HL-60/S4 treated with retinoic acid at 250 ng/mL for 4 days and 3 days (cell line): ENCODE measurements around the gene FBXO46.
"Not testable (repeated sequence)": the region's sequence is repeated elsewhere in the genome, so short reads cannot be mapped to it uniquely, and the experiment has no call there.

Source experiments
- in situ Hi-C: fragments of 300-500 bp; cut with MboI; formaldehyde crosslinking; loops from 2 replicates; pipeline ENCODE4 v1.7.0; 2022; ENCODE audit warnings: low sequenced_read_pairs

Gene FBXO46

DNA sequence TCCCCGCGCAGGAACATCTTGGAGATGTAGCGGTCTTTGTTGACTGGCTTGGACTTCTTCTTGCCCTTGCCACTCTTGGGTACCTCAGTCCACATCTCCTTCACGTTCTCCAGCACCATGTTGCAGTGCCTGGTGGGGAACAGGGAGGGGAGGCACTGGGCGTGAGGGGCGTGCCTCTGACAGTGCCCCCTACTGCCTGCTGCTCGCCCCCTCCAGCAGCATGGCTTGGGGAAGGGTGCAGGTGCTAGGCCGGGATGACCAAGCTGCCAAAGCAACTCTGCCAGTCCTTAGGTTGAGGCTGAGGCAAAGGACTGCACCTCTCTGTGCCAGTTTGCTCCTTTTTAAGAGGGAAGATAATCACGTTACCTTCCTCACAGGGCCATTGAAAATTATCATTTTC is 43.1 kb downstream of the FBXO46 start:
- in situ Hi-C loops, result no loop called here

- in situ Hi-C loops, result not testable (repeated sequence)
These were observed 45.7 kb downstream of the FBXO46 start for GRCh38 chr19:45685045-45685444.

DNA sequence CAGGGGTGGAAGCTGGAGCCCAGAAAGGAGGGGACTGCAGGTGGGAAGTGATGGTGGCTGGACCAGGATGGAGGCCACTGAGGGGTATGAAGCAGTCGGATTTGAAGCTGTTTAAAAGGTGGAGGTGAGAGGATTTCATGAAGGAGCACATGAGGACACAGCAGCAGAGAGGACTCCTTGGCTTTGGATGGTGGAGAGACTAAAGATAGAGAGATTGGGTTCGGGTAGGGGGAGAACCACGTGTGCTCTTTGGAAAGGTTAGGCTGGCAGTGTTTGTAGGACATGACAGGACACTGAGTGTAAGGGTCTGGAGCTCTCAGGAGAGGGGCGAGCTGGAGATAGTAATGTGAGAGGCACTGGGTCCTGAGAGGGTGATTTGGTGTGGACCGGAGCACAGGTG is 47.8 kb downstream of the FBXO46 start:
- in situ Hi-C loops, result no loop called here

DNA sequence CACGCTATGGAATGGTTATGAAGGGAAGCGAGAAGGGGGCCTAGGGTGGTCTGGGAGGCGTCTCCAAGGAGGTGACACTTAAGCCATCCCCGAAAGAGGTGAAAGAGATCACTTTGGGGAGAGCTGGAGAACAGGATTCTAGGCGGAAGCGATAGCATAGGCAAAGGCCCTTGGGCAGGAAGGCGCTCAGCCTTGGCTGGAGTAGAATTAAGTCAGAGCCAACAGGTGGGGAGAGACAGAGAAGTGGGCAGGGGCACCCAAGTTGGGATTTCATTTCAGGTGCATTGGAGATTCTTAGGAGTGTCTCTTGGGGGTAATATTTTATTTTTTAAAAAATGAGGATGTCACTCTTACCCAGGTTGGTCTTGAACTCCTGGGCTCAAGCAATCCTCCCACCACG is 48.6 kb downstream of the FBXO46 start:
- in situ Hi-C loops, result no loop called here

GRCh38 chr19:45681391-45682015 is 49.2 kb downstream of the FBXO46 start:
- in situ Hi-C loops, result no loop called here

DNA sequence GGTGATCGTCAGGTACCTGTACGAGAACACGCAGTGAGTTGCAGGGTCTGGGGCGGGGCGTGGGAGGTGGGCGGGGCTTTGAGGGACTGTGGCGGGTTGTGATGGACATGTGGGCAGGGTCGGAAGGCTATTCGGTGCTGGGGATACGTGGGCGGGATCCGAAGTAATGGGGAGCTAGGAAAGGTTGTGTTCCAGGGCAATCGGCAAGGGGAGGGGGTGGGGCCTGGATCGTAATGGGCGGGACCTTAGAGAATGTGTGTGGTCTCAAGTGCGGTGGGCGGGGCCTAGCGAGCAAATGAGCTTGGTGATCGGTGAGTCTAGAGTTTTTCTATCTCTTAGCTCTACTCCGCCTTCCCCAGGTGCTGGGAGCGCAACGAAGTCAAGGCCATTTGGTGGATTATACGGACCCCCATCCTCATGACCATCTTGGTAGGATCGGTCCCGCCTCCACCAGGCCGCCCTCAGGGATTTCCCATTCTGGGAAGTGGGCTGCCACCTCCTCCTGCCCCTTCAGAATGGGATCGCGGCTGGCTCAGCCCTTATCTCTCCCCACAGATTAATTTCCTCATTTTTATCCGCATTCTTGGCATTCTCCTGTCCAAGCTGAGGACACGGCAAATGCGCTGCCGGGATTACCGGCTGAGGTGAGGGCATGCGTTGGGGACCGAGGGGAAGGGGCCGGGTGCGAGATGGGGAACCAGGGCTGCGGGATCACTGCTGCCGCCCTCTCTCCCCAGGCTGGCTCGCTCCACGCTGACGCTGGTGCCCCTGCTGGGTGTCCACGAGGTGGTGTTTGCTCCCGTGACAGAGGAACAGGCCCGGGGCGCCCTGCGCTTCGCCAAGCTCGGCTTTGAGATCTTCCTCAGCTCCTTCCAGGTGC is 53.1 kb downstream of the FBXO46 start:
- in situ Hi-C loops, result no loop called here

DNA sequence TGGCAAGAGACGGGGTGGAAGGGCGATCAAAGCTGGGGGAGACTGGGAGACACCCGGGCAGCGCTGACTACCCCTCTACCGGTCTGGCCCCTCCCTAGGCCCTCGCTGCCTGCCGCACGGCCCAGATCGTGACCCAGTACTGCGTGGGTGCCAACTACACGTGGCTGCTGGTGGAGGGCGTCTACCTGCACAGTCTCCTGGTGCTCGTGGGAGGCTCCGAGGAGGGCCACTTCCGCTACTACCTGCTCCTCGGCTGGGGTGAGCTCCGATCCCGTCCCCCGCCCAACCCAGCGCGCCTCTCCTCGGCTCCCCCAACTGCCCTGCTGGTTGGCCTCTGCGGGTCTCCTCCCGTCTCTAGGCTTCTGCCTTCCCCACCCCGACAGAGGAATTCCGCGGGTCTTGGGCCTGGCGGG is 53.8 kb downstream of the FBXO46 start:
- in situ Hi-C loops, result no loop called here

GRCh38 chr19:45674946-45675345 is 55.8 kb downstream of the FBXO46 start:
- in situ Hi-C loops, result no loop called here

DNA sequence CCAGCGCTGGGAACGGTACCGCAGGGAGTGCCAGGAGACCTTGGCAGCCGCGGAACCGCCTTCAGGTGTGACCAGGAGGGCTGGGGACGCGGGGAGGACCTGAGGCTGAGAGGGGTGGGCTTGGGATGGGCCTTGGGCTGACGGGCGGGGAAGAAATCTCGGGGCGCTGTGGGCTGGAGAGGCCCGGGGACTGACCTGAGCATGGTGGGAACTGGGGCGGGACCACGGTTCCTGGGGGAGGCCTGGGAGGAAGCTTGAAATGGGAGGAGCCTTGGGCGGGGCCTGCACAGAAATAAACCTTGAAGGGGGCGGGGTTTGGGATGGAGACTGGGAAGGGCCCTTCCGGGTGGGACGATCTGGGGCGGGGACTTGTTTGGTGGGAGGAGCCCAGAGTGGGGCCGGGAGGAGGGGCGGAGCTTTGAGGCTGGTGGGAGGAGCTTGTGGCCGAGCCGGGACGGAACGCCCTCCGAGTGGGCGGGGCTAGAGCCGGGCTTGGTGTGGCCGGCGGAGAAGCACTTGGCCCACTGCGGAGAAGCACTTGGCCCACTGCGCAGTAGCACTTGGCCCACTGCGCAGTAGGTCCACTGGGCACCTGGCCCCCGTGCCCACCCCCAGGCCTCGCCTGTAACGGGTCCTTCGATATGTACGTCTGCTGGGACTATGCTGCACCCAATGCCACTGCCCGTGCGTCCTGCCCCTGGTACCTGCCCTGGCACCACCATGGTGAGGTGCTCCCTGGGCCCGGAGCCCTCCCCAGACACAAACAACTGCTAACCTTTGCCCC is 59.8 kb downstream of the FBXO46 start:
- in situ Hi-C loops, result no loop called here

GRCh38 chr19:45668342-45668871 is 62.3 kb downstream of the FBXO46 start:
- in situ Hi-C loops, result no loop called here

GRCh38 chr19:45667620-45668341 is 62.9 kb downstream of the FBXO46 start, which contains the start of gene GIPR:
Gene GIPR (plus strand): TSS chr19:45668221. CDS start chr19:45669521, 1,300 bp downstream.
- in situ Hi-C loops, result no loop called here

GRCh38 chr19:45664575-45664974 is 66.1 kb downstream of the FBXO46 start:
- in situ Hi-C loops, result no loop called here

- in situ Hi-C loops, result no loop called here
These were observed 66.9 kb downstream of the FBXO46 start for GRCh38 chr19:45663800-45664199.

- in situ Hi-C loops, result no loop called here
These were observed 70.1 kb downstream of the FBXO46 start for GRCh38 chr19:45660636-45661035.
